Neural crest cell (in vitro differentiated cells): ENCODE data around the gene SNX22. TPM values are rescaled to one million over a fixed set of nuclear protein-coding genes. Genes with fewer than 3 reads are reported as not detected.

Experiments used
- DNase-seq: peaks from one replicate; pipeline ENCODE4 v3.0.0; 2021; ENCODE audit warnings: low read depth, mixed read lengths, low spot score
- H3K27ac Mint-ChIP-seq: one replicate; pipeline ENCODE4 v1.8.0; 2021; ENCODE audit warnings: mild to moderate bottlenecking, mixed read lengths; ENCODE audit not compliant: unreplicated experiment
- H3K27me3 Mint-ChIP-seq: 2 replicates; pipeline ENCODE4 v1.8.0; 2021; ENCODE audit warnings: low read depth, mild to moderate bottlenecking, mixed read lengths
- H3K36me3 Mint-ChIP-seq: 2 replicates; pipeline ENCODE4 v1.8.0; 2021; ENCODE audit warnings: low read depth, mild to moderate bottlenecking, mixed read lengths
- H3K4me1 Mint-ChIP-seq: 2 replicates; pipeline ENCODE4 v1.8.0; 2021; ENCODE audit warnings: mixed read lengths
- H3K4me3 Mint-ChIP-seq: one replicate; pipeline ENCODE4 v1.8.0; 2021; ENCODE audit warnings: mild to moderate bottlenecking, mixed read lengths
- H3K9me3 Mint-ChIP-seq: 2 replicates; pipeline ENCODE4 v1.8.0; 2021; ENCODE audit warnings: mixed read lengths
- CTCF ChIP-seq: fragments of 200-600 bp; sonication (generic); conservative IDR thresholded peaks from 2 replicates; pipeline ENCODE4 v1.5.0; 2021; ENCODE audit warnings: antibody characterized with exemption, mild to moderate bottlenecking
- total RNA-seq: library from RNA; stranded (reverse); gene quantifications from 2 replicates; pipeline ENCODE4 v1.2.1, GENCODE V29; 2021

Gene SNX22
- total RNA-seq, 1 donor from 2014 or later, result 12.9 TPM

DNA sequence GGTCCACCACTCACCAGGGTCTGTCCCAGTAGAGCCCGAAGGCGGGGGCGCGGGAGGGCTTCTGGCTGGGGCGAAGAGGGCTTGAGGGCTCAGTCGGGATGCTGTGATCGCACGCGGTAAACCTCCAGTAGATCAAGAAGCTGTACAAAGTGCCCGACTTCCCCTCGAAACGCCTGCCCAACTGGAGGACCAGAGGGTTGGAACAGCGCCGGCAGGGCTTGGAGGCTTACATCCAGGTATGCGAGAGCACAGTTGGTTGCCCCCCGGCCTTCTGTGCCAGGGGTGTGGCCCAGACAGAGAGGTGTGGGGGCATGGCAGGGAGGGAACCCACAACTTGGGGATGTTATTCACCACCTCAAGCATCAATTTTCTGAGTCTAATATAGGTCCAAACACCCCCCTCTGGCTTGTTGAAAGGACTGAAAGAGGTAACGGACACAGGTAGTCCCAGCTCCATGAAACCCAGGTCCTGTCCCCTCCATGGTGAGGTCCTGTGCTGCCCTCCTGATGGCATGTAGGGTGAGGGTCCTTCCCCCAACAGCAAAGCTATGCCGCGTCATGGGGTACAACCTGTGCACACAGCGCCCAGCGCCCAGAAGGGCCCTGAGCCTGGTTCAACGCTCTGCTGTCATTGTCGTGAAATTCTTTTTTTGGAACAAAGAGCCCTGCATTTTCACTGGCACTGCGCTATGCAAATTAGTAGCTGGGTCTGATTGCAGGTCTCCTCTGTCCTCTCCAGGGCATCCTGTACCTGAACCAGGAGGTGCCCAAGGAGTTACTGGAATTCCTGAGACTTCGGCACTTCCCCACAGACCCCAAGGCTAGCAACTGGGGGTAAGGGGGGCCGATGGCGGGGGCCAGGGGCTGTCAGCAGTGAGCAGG lies 1.2 kb downstream of the SNX22 start:
- H3K4me3 Mint-ChIP-seq, result peak overlapping the region; percentile 95
- H3K4me1 Mint-ChIP-seq, result peaks cover 19% of the 10 kb centered on the region
- peaks cover 30% of the 10 kb centered on the region for H3K27me3 Mint-ChIP-seq
- no peak for TF ChIP-seq CTCF
- H3K36me3 Mint-ChIP-seq, result peaks cover 7% of the 10 kb centered on the region
- no peak for DNase-seq
- H3K27ac Mint-ChIP-seq, result no peak overlapping the region
- no peaks in the 10 kb centered on the region for H3K9me3 Mint-ChIP-seq

GRCh38 chr15:64153480-64154367 lies 2.2 kb downstream of the SNX22 start:
- peak; percentile 98 for TF ChIP-seq CTCF
- no peaks in the 10 kb centered on the region for H3K9me3 Mint-ChIP-seq
- H3K4me3 Mint-ChIP-seq, result peak overlapping the region; percentile 95
- H3K27me3 Mint-ChIP-seq, result peaks cover 30% of the 10 kb centered on the region
- no peak overlapping the region for H3K27ac Mint-ChIP-seq
- H3K36me3 Mint-ChIP-seq, result peaks cover 15% of the 10 kb centered on the region
- DNase-seq, result peak; percentile 97
- H3K4me1 Mint-ChIP-seq, result peaks cover 27% of the 10 kb centered on the region

- H3K4me1 Mint-ChIP-seq, result peaks cover 28% of the 10 kb centered on the region
- H3K27me3 Mint-ChIP-seq, result peaks cover 17% of the 10 kb centered on the region
- H3K4me3 Mint-ChIP-seq, result peak overlapping the region; percentile 55
- peaks cover 23% of the 10 kb centered on the region for H3K36me3 Mint-ChIP-seq
- H3K27ac Mint-ChIP-seq, result no peak overlapping the region
- H3K9me3 Mint-ChIP-seq, result no peaks in the 10 kb centered on the region
- no peak for DNase-seq
- no peak for TF ChIP-seq CTCF
These were observed 4.5 kb downstream of the SNX22 start for GRCh38 chr15:64155802-64156651.

DNA sequence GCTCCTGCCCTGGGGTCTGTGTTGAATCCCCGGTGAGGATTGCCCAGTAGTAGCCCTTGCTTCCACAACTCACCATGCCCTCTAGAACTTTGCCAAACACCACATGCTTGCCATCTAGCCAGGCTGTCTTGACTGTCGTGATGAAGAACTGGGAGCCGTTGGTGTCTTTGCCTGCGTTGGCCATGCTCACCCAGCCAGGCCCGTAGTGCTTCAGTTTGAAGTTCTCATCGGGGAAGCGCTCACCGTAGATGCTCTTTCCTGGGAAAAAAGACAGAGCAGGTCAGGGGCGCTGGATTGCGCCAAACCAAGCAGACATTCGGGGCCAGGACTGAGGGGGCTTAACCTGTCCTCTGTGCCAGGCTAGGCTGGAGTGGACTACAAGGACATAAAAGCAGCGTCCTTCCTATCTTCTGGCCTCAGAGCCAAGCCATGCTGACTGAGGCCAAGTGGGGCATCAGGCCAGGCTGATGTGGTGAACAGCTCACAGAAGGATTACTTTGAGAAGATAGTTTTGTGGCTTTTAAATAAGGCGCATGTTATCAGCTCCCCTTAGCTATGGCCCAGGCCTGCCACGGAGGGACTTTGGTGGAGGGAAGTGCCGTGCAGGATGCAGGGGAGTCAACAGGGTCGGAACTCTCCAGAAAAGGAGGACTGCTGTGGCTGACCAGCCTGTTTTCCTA lies 5.3 kb downstream of the SNX22 start:
- H3K27me3 Mint-ChIP-seq, result peaks cover 16% of the 10 kb centered on the region
- H3K36me3 Mint-ChIP-seq, result peaks cover 24% of the 10 kb centered on the region
- peaks cover 30% of the 10 kb centered on the region for H3K4me1 Mint-ChIP-seq
- DNase-seq, result no peak
- H3K4me3 Mint-ChIP-seq, result peak overlapping the region; percentile 55
- H3K27ac Mint-ChIP-seq, result peak overlapping the region; percentile 78
- TF ChIP-seq CTCF, result no peak
- no peaks in the 10 kb centered on the region for H3K9me3 Mint-ChIP-seq
